ENCODE measurements around the gene EXOC1L. TPM values are rescaled to one million over a fixed set of nuclear protein-coding genes. Genes with fewer than 3 reads are reported as not detected.

Gene EXOC1L
- total RNA-seq, 1 experiment from 2014 or later: not detected

GRCh38 chr4:55865228-55865806 is 45.7 kb downstream of the EXOC1L start:
- BruUV-seq (replicated peaks): no TSS peak
- ChIA-PET RAD21 (ENCODE audit: low non-redundant PET in 1 of 2, low total read pairs in 2 of 2, uncharacterized antibody in 2 of 2, unreplicated experiment in 2 of 2) (no interaction called here), CTCF (interaction anchor here (1.2 to 1.5 kb wide), 4 partner anchors 10 to 894 kb away, joined by 3 to 5 read pairs (median 4); partner anchors contain the start of gene CEP135), POLR2A (interaction anchor here (0.7 kb wide), 1 partner anchor 8 kb away, joined by 4 read pairs; no protein-coding TSS in a partner anchor)
- peaks cover 3 to 6% of the 10 kb centered on the region in 2 experiments; a peak in 2 of 4 replicates for H3K36me3 ChIP-seq (ENCODE audit: control insufficient read depth in 1 of 2, insufficient read depth in 2 of 2, low read length in 2 of 2)
- intact Hi-C loops (cut with micrococcal nuclease): loop anchor here (10.0 kb wide), 2 partner anchors 421 to 521 kb away; partner anchors contain the start of gene SRD5A3
- no peak for ATAC-seq
- no peak overlapping the region for H3K27ac ChIP-seq (ENCODE audit: low read depth, low read length)
- DNase-seq (ENCODE audit: low read depth, low spot score): no peak
- TF ChIP-seq POLR2AphosphoS5 (IDR thresholded peaks at IDR 0.05; ENCODE audit: low read depth, low read length): no peak
- TF ChIP-seq FOSL1 (IDR thresholded peaks at IDR 0.05; ENCODE audit: low read depth): no peak; the same call in 1 of the 2 replicates
- TF ChIP-seq CTCF (IDR thresholded peaks at IDR 0.05 in 2 of 3, conservative IDR thresholded peaks at IDR 0.05 in 1 of 3; ENCODE audit: borderline replicate concordance in 1 of 3, insufficient read depth in 1 of 3, low read depth in 2 of 3, low read length in 2 of 3): no peak
- no peak for TF ChIP-seq REST (IDR thresholded peaks at IDR 0.05; ENCODE audit: low read depth)
- no peak for TF ChIP-seq EZH2phosphoT487 (IDR thresholded peaks at IDR 0.05; ENCODE audit: borderline replicate concordance)
- TF ChIP-seq SP1 (IDR thresholded peaks at IDR 0.05; ENCODE audit: low read depth): no peak
- peaks cover 12 to 26% of the 10 kb centered on the region in 2 experiments for H3K4me1 ChIP-seq (ENCODE audit: control insufficient read depth in 1 of 2, insufficient read depth in 2 of 2, low read length in 2 of 2)
- no peak overlapping the region for H3K9ac ChIP-seq (ENCODE audit: low read length)
- H3K4me2 ChIP-seq (ENCODE audit: low read length): peak overlapping the region; percentile 62
- no peaks in the 10 kb centered on the region for H3K9me3 ChIP-seq (ENCODE audit: control insufficient read depth in 1 of 2, insufficient read depth in 1 of 2, low read depth in 1 of 2, low read length in 2 of 2)
- no peaks in the 10 kb centered on the region for H3K27me3 ChIP-seq (ENCODE audit: insufficient read depth, low read length)
- H3K79me2 ChIP-seq (ENCODE audit: insufficient read depth, low read length): no peaks in the 10 kb centered on the region
- H3K9me2 ChIP-seq (ENCODE audit: insufficient read depth): no peaks in the 10 kb centered on the region
- H4K20me1 ChIP-seq (ENCODE audit: insufficient read depth): no peaks in the 10 kb centered on the region
- H3K4me3 ChIP-seq (replicated peaks in 1 of 2; ENCODE audit: low read depth in 1 of 2, low read length in 2 of 2): no peak overlapping the region
- H2AFZ ChIP-seq (ENCODE audit: low read depth, low read length, poor library complexity, severe bottlenecking): no peak overlapping the region

Measured in HCT116 (cell line).